NCI-H69 (cell line): ENCODE measurements around the gene GSE1.

Source experiments
- DNase-seq: peaks from one replicate; lab custom pipeline; 2025; lab: John Stamatoyannopoulos, UW

Gene GSE1

GRCh38 chr16:85698459-85698891, 85.4 kb downstream of the GSE1 start:
- DNase-seq = no peak

GRCh38 chr16:85698935-85699558, 85.9 kb downstream of the GSE1 start:
- no peak for DNase-seq

GRCh38 chr16:85699628-85700027, 86.5 kb downstream of the GSE1 start:
- no peak for DNase-seq

- DNase-seq = no peak
These were observed 90.9 kb downstream of the GSE1 start for GRCh38 chr16:85704011-85704410.

GRCh38 chr16:85704900-85705846, 92.1 kb downstream of the GSE1 start:
- no peak for DNase-seq

GRCh38 chr16:85706449-85707034, 93.4 kb downstream of the GSE1 start:
- DNase-seq = no peak

DNA sequence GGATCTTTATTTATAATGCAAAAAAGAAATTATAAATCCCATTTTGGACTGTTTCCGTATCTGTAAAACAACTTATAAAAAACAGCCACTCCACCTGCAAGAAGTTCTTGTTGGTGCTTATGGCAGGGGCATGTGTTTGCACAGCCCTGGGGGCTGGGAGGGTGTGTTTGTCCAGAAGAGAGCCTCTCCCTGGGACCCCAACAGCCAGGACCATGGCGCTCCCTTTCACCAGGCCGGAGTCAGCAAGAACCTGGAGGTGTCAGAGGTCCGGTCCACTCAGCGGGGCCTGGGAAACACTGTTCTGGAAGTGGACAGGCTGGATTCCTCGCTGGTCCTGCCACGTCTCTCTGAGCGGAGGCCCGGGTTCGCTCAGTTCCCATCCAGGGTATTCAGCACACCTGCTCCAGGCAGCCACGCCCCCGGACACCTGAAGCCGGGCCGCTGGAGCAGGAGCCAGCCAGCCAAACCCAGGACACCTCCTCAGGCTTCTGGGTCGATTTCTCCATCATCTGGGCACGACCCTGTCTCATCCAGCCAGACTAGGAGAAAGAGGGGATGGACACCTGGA, 94.5 kb downstream of the GSE1 start:
- peak; percentile 62 for DNase-seq

DNA sequence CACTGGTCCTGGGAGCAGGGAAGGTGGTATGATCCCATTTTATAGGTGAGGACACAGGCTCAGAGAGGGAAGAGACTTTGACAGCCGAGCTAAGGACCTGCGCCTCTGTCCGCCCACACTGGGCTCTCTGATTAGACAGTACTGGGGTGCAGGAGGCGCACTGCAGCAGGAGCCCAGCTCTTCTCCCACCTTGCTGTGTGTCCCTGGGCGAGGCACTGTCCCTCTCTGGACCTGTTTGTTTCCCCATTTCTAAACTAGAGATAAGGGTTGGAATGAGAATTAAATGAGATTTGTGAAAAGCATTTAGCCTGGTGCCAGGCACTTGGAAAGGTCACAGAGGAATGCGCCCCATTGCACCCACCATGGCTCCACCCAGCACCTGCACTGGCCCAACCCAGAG, 95.2 kb downstream of the GSE1 start:
- no peak for DNase-seq

GRCh38 chr16:85709766-85710585, 96.9 kb downstream of the GSE1 start:
- peak; percentile 92 for DNase-seq

- DNase-seq = peak; percentile 79
These were observed 97.6 kb downstream of the GSE1 start for GRCh38 chr16:85710732-85711131.

DNA sequence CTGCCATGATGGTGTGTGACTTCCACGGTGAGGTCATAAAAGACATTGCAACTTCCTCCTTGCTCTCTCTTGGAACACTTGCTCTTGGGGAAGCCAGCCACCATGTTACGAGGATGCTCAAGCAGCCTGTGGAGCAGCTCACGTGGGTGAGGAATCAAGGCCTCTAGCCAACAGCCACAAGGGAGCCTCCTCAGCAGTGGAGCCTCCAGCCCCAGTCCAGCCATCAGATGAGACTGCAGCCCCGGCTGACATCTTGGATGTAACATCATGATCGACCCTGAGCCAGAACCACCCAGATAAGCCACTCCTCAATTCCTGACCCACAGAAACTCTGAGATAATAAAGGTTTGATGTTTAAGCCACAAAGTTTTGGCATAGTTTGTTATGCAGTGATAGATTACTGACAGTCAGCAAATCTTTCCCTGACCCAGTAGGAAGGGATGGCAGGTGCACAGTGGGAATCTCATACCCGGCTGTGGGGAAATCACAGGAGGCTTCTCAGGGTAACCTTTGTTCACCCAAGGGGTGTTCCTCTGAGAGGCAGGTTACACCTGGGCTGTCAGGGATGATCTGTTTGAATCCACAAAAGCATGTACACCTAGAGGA, 99.0 kb downstream of the GSE1 start:
- DNase-seq = no peak

GRCh38 chr16:85712801-85713200, 99.7 kb downstream of the GSE1 start:
- peak; percentile 81 for DNase-seq

DNA sequence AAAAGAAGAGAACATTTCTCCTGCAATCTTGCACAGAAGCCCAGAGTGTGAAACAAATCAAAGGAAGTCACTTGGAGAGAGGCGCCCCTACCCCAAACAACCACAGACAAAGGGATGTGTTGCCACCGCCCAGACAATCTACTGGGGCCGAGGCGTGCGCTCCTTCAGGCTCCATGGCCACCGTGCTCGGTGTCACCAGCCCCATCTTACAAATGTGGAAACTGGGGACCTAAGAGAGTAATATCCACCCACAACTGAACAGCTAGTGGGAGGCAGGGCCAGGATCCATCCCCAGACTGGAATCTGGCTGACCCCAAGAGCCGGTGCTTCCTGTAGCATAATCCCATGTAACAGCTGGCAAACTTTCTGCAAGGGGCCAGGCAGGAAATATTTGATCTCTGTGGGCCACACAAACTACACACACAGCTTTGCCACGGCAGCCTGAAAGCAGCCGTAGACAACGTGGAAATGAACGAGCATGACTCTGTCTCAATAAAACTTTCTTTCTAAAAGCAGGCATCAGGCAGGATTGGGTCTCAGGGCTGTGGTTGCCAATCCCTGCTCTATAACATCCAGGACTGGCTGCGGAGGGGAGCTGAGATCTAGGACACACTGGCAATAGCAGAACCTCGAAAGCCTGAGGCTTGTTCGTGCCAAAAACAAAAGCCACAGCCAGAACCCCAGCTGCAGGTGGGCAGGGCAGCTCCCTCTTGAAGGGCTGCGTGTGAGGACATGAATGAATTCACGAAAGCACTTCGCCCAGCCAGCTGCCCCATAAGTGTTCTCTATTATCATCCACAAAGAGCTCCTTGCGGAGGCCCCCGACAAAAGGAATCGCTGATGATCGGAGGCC, 102.3 kb downstream of the GSE1 start:
- peak; percentile 73 for DNase-seq

DNA sequence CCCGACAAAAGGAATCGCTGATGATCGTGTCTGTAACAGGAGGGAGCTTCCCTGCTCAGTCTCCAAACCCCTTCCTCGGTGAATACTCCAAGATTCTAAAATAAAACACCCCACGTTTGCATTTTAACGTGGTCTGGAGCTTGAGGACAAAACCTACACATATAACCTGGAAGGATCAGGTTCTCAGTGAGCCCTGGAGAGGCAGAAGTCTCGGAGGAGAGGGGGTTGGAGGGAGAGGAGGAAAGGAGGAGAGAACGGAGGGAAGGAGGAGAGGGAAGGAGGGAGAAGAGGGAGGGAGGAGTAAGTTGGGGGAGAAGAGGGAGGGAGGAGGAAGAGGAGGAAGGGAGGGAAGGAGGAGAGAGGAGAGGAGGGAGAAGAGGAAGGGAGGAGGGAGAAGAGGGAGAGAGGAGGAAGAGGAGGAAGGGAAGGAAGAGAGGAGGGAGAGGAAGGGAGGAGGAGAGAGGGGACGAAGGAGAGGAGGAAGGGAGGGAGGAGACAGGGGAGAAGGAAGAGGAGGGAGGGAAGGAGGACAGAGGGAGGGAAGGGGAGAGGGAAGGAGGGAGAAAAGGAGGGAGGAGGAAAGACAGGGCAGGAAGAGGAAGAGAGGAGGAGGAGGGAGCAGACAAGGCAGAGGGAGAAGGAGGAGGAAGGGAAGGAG, 103.0 kb downstream of the GSE1 start:
- DNase-seq = peak; percentile 53

DNA sequence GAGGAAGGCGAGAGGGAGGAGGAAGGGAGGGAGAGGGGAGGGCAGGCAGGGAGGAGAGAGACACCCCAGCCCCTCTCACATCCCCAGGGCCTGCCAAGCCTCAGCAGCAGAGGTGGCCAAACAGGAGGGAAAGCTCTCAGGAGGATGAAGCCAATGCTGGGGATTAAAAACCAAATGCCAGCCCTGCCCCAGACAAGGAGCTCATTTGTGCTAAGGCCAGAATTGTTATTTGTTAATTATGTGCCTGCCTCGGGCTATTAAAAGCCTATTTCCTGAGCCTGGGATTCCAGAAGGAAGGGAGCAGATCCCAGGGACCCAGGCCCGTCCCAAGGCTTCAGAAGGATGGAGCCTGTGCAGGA, 103.5 kb downstream of the GSE1 start:
- DNase-seq = peak; percentile 66

GRCh38 chr16:85717393-85718152, 104.5 kb downstream of the GSE1 start:
- DNase-seq = peak; percentile 76

DNA sequence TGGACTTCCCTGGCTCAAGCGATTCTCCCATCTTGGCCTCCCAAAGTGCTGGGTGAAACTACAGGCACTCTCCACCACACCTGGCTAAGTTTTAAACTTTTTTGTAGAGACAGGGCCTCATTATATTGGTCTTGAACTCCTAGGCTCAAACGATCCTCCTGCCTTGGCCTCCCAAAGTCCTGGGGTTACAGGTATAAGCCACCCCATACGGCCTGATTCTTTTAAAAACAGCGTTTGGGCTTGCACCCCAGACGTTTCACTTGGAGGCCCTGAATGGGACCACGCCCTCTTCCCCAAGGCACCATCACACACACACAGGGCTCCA, 105.0 kb downstream of the GSE1 start:
- no peak for DNase-seq

- DNase-seq = peak; percentile 29
These were observed 105.6 kb downstream of the GSE1 start for GRCh38 chr16:85718682-85719081.

GRCh38 chr16:85719605-85720301, 106.6 kb downstream of the GSE1 start:
- no peak for DNase-seq
